MG63 (cell line): ENCODE results near the gene ATP6V0E2. TPM values are rescaled to one million over a fixed set of nuclear protein-coding genes. Genes with fewer than 3 reads are reported as not detected.

ENCODE experiments used
- total RNA-seq: library from RNA; depleted of rRNA; stranded (reverse); fragments of >200 nt; shearing (Covaris generic); gene quantifications from 2 replicates; pipeline ENCODE4 v1.2.3, GENCODE V29; 2014; ENCODE audit warnings: low replicate concordance; rRNA removed

ATP6V0E2 gene
- total RNA-seq, 1 experiment from 2014 or later: 21.9 TPM

Other genes starting within 250 kb of the ATP6V0E2 start
- not detected in 2 replicates for gene ZNF467, start 100.4 kb upstream of the ATP6V0E2 start, total RNA-seq
- 0.52 and 4.5 TPM in 2 replicates for gene ZNF862, start 35.6 kb upstream of the ATP6V0E2 start, total RNA-seq